GM23248 (cell line): Measurements from ENCODE around the gene PPIA. TPM values are rescaled to one million over a fixed set of nuclear protein-coding genes. Genes with fewer than 3 reads are reported as not detected.
"Not testable (repeated sequence)": the region's sequence is repeated elsewhere in the genome, so short reads cannot be mapped to it uniquely, and the experiment has no call there.

ENCODE experiments used
- DNase-seq: peaks from one replicate; pipeline ENCODE4 v3.0.0-alpha.2; 2015
- H2AFZ ChIP-seq: fragments of 200-600 bp; sonication (generic); 2 replicates; pipeline ENCODE4 v1.6.1; 2016; ENCODE audit warnings: antibody characterized with exemption
- H3F3A ChIP-seq: fragments of 200-600 bp; sonication (generic); 2 replicates; pipeline ENCODE4 v1.6.1; 2016; ENCODE audit warnings: mild to moderate bottlenecking, antibody characterized with exemption, mixed run types; ENCODE audit not compliant: insufficient read depth
- H3K27ac ChIP-seq: fragments of 200-600 bp; sonication (generic); 2 replicates; pipeline ENCODE4 v1.5.1; 2016; ENCODE audit warnings: mild to moderate bottlenecking
- H3K27me3 ChIP-seq: fragments of 200-600 bp; sonication (generic); replicated peaks from 2 replicates; pipeline ENCODE4 v1.6.1; 2016; ENCODE audit warnings: mild to moderate bottlenecking; ENCODE audit not compliant: insufficient read depth
- H3K36me3 ChIP-seq: fragments of 200-600 bp; sonication (generic); 2 replicates; pipeline ENCODE4 v1.6.1; 2016; ENCODE audit warnings: low read depth, mild to moderate bottlenecking
- H3K4me1 ChIP-seq: fragments of 200-600 bp; sonication (generic); 2 replicates; pipeline ENCODE4 v1.6.1; 2016; ENCODE audit warnings: mild to moderate bottlenecking; ENCODE audit not compliant: insufficient read depth
- H3K4me2 ChIP-seq: fragments of 200-600 bp; sonication (generic); one replicate; pipeline ENCODE4 v1.6.1; 2016; ENCODE audit warnings: mild to moderate bottlenecking; ENCODE audit not compliant: unreplicated experiment
- H3K4me3 ChIP-seq: fragments of 200-600 bp; sonication (generic); 2 replicates; pipeline ENCODE4 v1.5.1; 2016; ENCODE audit warnings: mild to moderate bottlenecking
- H3K79me2 ChIP-seq: fragments of 200-600 bp; sonication (generic); 2 replicates; pipeline ENCODE4 v1.6.1; 2016; ENCODE audit warnings: mild to moderate bottlenecking; ENCODE audit not compliant: insufficient read depth
- H3K9ac ChIP-seq: fragments of 200-600 bp; sonication (generic); 2 replicates; pipeline ENCODE4 v1.6.1; 2016; ENCODE audit warnings: mild to moderate bottlenecking
- H3K9me2 ChIP-seq: fragments of 200-600 bp; sonication (generic); 2 replicates; pipeline ENCODE4 v1.6.1; 2016; ENCODE audit warnings: mixed run types, mild to moderate bottlenecking, moderate library complexity; ENCODE audit not compliant: insufficient read depth
- H3K9me3 ChIP-seq: fragments of 200-600 bp; sonication (generic); one replicate; pipeline ENCODE4 v1.6.1; 2017; ENCODE audit warnings: low read depth
- H4K20me1 ChIP-seq: fragments of 200-600 bp; sonication (generic); 2 replicates; pipeline ENCODE4 v1.6.0; 2016; ENCODE audit not compliant: insufficient read depth
- EZH2 ChIP-seq: fragments of 200-600 bp; sonication (generic); IDR thresholded peaks from 2 replicates; pipeline ENCODE4 v1.6.1; 2018; ENCODE audit warnings: antibody characterized with exemption, mild to moderate bottlenecking; ENCODE audit not compliant: insufficient read depth, poor library complexity, severe bottlenecking
- EZH2phosphoT487 ChIP-seq: fragments of 200-600 bp; sonication (generic); IDR thresholded peaks from 2 replicates; pipeline ENCODE4 v1.6.1; 2018; ENCODE audit warnings: antibody characterized with exemption, moderate library complexity, mild to moderate bottlenecking, low read depth; ENCODE audit not compliant: insufficient read depth
- WGBS, 2 experiments: methylation state at CpG; one replicate each; pipeline ENCODE4 v1.1.6; 2015 to 2017; ENCODE audit warnings: low lambda C conversion rate in 2 of 2, low coverage in 1 of 2; ENCODE audit errors: missing lambda C conversion rate in 2 of 2; 5-methylcytosine and 5-hydroxymethylcytosine counted together
- in situ Hi-C: fragments of 300-500 bp; cut with MboI; formaldehyde crosslinking; loops from 2 replicates; pipeline ENCODE4 v1.15.0; 2020
- polyA plus RNA-seq: library from polyadenylated mRNA; unstranded; fragments of >200 nt; fragmentation: Nextera tagmentation; extraction: Ambion mirVana; gene quantifications from 2 replicates; pipeline ENCODE4 v1.2.1, GENCODE V29; 2016
- total RNA-seq: library from RNA; depleted of rRNA; stranded (reverse); fragments of >200 nt; shearing (Covaris generic); gene quantifications from 2 replicates; pipeline ENCODE4 v1.2.3, GENCODE V29; 2014

Gene PPIA
- total and polyA plus RNA-seq, 2 experiments from 2014 or later = 2,752 to 3,141 TPM

GRCh38 chr7:44782460-44782859 is 14.0 kb upstream of the PPIA start:
- Histone ChIP-seq H3K9me2 (no peaks in the 10 kb centered on the region), H3K4me3 (no peak overlapping the region), H3K9ac (no peak overlapping the region), H3K27me3 (no peaks in the 10 kb centered on the region), H3K4me2 (no peak overlapping the region), H3K4me1 (no peaks in the 10 kb centered on the region), H3K36me3 (no peaks in the 10 kb centered on the region), H2AFZ (no peak overlapping the region), H3F3A (no peaks in the 10 kb centered on the region), H4K20me1 (no peaks in the 10 kb centered on the region), H3K27ac (no peak overlapping the region), H3K79me2 (no peaks in the 10 kb centered on the region), H3K9me3 (no peaks in the 10 kb centered on the region)
- no peak for DNase-seq
- in situ Hi-C loops = no loop called here
- 94 to 100% methylated on average over 1 of the region's 1 CpG for WGBS, 2 experiments
- TF ChIP-seq EZH2 = no peak
- no peak for TF ChIP-seq EZH2phosphoT487

GRCh38 chr7:44783407-44783806 is 13.1 kb upstream of the PPIA start:
- Histone ChIP-seq H3K4me3 (no peak overlapping the region), H3K9me3 (no peaks in the 10 kb centered on the region), H3K79me2 (no peaks in the 10 kb centered on the region), H2AFZ (no peak overlapping the region), H3K4me2 (no peak overlapping the region), H4K20me1 (no peaks in the 10 kb centered on the region), H3K36me3 (no peaks in the 10 kb centered on the region), H3K27me3 (no peaks in the 10 kb centered on the region), H3K9me2 (no peaks in the 10 kb centered on the region), H3F3A (no peaks in the 10 kb centered on the region), H3K4me1 (no peaks in the 10 kb centered on the region), H3K9ac (no peak overlapping the region), H3K27ac (no peak overlapping the region)
- TF ChIP-seq EZH2phosphoT487 (no peak), EZH2 (no peak)
- DNase-seq = no peak
- in situ Hi-C loops = no loop called here

GRCh38 chr7:44784364-44784763 is 12.1 kb upstream of the PPIA start:
- Histone ChIP-seq H3K27me3 (no peaks in the 10 kb centered on the region), H3F3A (no peaks in the 10 kb centered on the region), H4K20me1 (no peaks in the 10 kb centered on the region), H3K4me1 (no peaks in the 10 kb centered on the region), H3K9ac (no peak overlapping the region), H3K36me3 (no peaks in the 10 kb centered on the region), H3K4me2 (no peak overlapping the region), H3K27ac (no peak overlapping the region), H3K9me2 (no peaks in the 10 kb centered on the region), H3K9me3 (no peaks in the 10 kb centered on the region), H3K79me2 (no peaks in the 10 kb centered on the region), H3K4me3 (no peak overlapping the region), H2AFZ (no peak overlapping the region)
- in situ Hi-C loops = no loop called here
- 100% methylated on average over 1 of the region's 1 CpG for WGBS, 2 experiments
- no peak for DNase-seq
- TF ChIP-seq EZH2 (no peak), EZH2phosphoT487 (no peak)

GRCh38 chr7:44785218-44785617 is 11.3 kb upstream of the PPIA start:
- H2AFZ ChIP-seq, H3F3A ChIP-seq, DNase-seq, H3K9me3 ChIP-seq, H4K20me1 ChIP-seq, H3K4me2 ChIP-seq, H3K4me3 ChIP-seq, H3K4me1 ChIP-seq, H3K79me2 ChIP-seq, H3K27me3 ChIP-seq, in situ Hi-C loops, H3K9ac ChIP-seq, H3K27ac ChIP-seq, H3K9me2 ChIP-seq, H3K36me3 ChIP-seq: not testable (repeated sequence)
- WGBS, 2 experiments = 96 to 98% methylated on average over 3 of the region's 3 CpGs

GRCh38 chr7:44787041-44787440 is 9.4 kb upstream of the PPIA start:
- Histone ChIP-seq H3K9me3 (no peaks in the 10 kb centered on the region), H3K4me2 (no peak overlapping the region), H2AFZ (no peak overlapping the region), H3F3A (peaks cover 12% of the 10 kb centered on the region; the same call in 1 of the 2 replicates), H3K27me3 (no peaks in the 10 kb centered on the region), H3K9ac (no peak overlapping the region), H3K9me2 (no peaks in the 10 kb centered on the region), H3K36me3 (no peaks in the 10 kb centered on the region), H3K79me2 (no peaks in the 10 kb centered on the region), H4K20me1 (no peaks in the 10 kb centered on the region), H3K4me1 (peaks cover 6% of the 10 kb centered on the region), H3K4me3 (no peak overlapping the region), H3K27ac (no peak overlapping the region)
- TF ChIP-seq EZH2 = no peak
- TF ChIP-seq EZH2phosphoT487 = no peak
- in situ Hi-C loops = no loop called here
- WGBS, 2 experiments = 75 to 77% methylated on average over 4 of the region's 4 CpGs
- DNase-seq = no peak
